Thymus (tissue), 11 donors: ENCODE results near the gene GTPBP3. TPM values are rescaled to one million over a fixed set of nuclear protein-coding genes. Genes with fewer than 3 reads are reported as not detected.
A peak's percentile ranks its signal among the peaks of the same experiment; 100 is the strongest.

Experiments
- DNase-seq, 9 donors: peaks; one replicate each; pipeline ENCODE4 v3.0.0-alpha.2; 2013; ENCODE audit warnings: low spot score in 9 of 9, low read depth in 6 of 9, missing footprints in 1 of 9
- H3K27ac ChIP-seq, 2 donors: one replicate each; pipeline ENCODE4 v1.5.1; 2013; ENCODE audit warnings: control low read depth in 1 of 2, low read depth in 1 of 2, low read length in 1 of 2, mild to moderate bottlenecking in 1 of 2, moderate library complexity in 1 of 2
- H3K27me3 ChIP-seq, 2 donors: one replicate each; pipeline ENCODE4 v1.5.1; 2013; ENCODE audit warnings: low read length in 1 of 2; ENCODE audit not compliant: control insufficient read depth in 2 of 2, insufficient read depth in 1 of 2
- H3K36me3 ChIP-seq, 2 donors: one replicate each; pipeline ENCODE4 v1.5.1; 2013; ENCODE audit warnings: low read length in 1 of 2, mild to moderate bottlenecking in 1 of 2, moderate library complexity in 1 of 2; ENCODE audit not compliant: control insufficient read depth in 2 of 2, insufficient read depth in 2 of 2
- H3K4me1 ChIP-seq, 2 donors: one replicate each; pipeline ENCODE4 v1.5.1; 2013; ENCODE audit warnings: low read length in 2 of 2; ENCODE audit not compliant: control insufficient read depth in 2 of 2, insufficient read depth in 2 of 2
- H3K4me3 ChIP-seq, 2 donors: one replicate each; pipeline ENCODE4 v1.5.1; 2013; ENCODE audit warnings: low read length in 2 of 2, control low read depth in 1 of 2, mild to moderate bottlenecking in 1 of 2
- H3K9me3 ChIP-seq, 2 donors: one replicate each; pipeline ENCODE4 v1.5.1; 2013; ENCODE audit warnings: low read length in 1 of 2, mild to moderate bottlenecking in 1 of 2; ENCODE audit not compliant: control insufficient read depth in 2 of 2, insufficient read depth in 1 of 2
- WGBS: extraction: QIAGEN DNeasy Blood & Tissue Kit; methylation state at CpG from one replicate; pipeline ENCODE4 v1.1.7; 2013; 5-methylcytosine and 5-hydroxymethylcytosine counted together
- polyA plus RNA-seq: library from polyadenylated mRNA; stranded (reverse); fragments of 200-250 nt; gene quantifications from one replicate; pipeline ENCODE4 v1.2.3, GENCODE V29; 2013
- total RNA-seq: library from RNA; stranded (reverse); fragments of 120-200 nt; gene quantifications from one replicate; pipeline ENCODE4 v1.2.4, GENCODE V29; 2013
- donor health status: healthy.

GTPBP3 gene
- total and polyA plus RNA-seq, 2 donors, result 8.9 to 17.4 TPM

GRCh38 chr19:17338433-17339078 lies 1.2 kb downstream of the GTPBP3 start:
- peaks cover 8 to 37% of the 10 kb centered on the region in 2 donors for H3K4me1 ChIP-seq
- H3K9me3 ChIP-seq, result peaks cover 0 to 4% of the 10 kb centered on the region in 2 donors
- peaks cover 4 to 16% of the 10 kb centered on the region in 2 donors for H3K36me3 ChIP-seq
- no peaks in the 10 kb centered on the region for H3K27me3 ChIP-seq
- H3K4me3 ChIP-seq, result peak overlapping the region; percentile 85
- no peak overlapping the region for H3K27ac ChIP-seq
- WGBS, result 97% methylated on average over 30 of the region's 30 CpGs
- no peak for DNase-seq

- Histone ChIP-seq H3K4me3 (no peak overlapping the region), H3K4me1 (peaks cover 2 to 31% of the 10 kb centered on the region in 2 donors), H3K36me3 (peaks cover 4 to 19% of the 10 kb centered on the region in 2 donors), H3K9me3 (peaks cover 0 to 4% of the 10 kb centered on the region in 2 donors), H3K27me3 (no peaks in the 10 kb centered on the region), H3K27ac (no peak overlapping the region)
- 97% methylated on average over 34 of the region's 34 CpGs for WGBS
- no peak for DNase-seq
These were observed 1.9 kb downstream of the GTPBP3 start for GRCh38 chr19:17339088-17339741.

GRCh38 chr19:17340302-17340870 lies 3.0 kb downstream of the GTPBP3 start:
- WGBS, result 97% methylated on average over 21 of the region's 21 CpGs
- Histone ChIP-seq H3K27me3 (no peaks in the 10 kb centered on the region), H3K36me3 (peaks cover 4 to 21% of the 10 kb centered on the region in 2 donors), H3K4me3 (no peak overlapping the region), H3K27ac (no peak overlapping the region), H3K4me1 (peaks cover 2 to 25% of the 10 kb centered on the region in 2 donors), H3K9me3 (peaks cover 0 to under 1% of the 10 kb centered on the region in 2 donors)
- DNase-seq, result no peak

GRCh38 chr19:17340871-17341357 lies 3.6 kb downstream of the GTPBP3 start:
- H3K9me3 ChIP-seq, result no peaks in the 10 kb centered on the region
- no peaks in the 10 kb centered on the region for H3K27me3 ChIP-seq
- H3K36me3 ChIP-seq, result peaks cover 4 to 21% of the 10 kb centered on the region in 2 donors
- H3K4me3 ChIP-seq, result no peak overlapping the region
- DNase-seq, result no peak
- peaks cover 2 to 20% of the 10 kb centered on the region in 2 donors for H3K4me1 ChIP-seq
- WGBS, result 95% methylated on average over 17 of the region's 17 CpGs
- no peak overlapping the region for H3K27ac ChIP-seq

GRCh38 chr19:17341386-17341785 lies 4.0 kb downstream of the GTPBP3 start:
- WGBS, result 97% methylated on average over 15 of the region's 15 CpGs

GRCh38 chr19:17341845-17342244 lies 4.5 kb downstream of the GTPBP3 start:
- over 99% methylated on average over 7 of the region's 7 CpGs for WGBS
- H3K27ac ChIP-seq, result no peak overlapping the region
- H3K9me3 ChIP-seq, result no peaks in the 10 kb centered on the region
- H3K4me3 ChIP-seq, result no peak overlapping the region
- no peak for DNase-seq
- H3K36me3 ChIP-seq, result peaks cover 4 to 21% of the 10 kb centered on the region in 2 donors
- peaks cover 2 to 15% of the 10 kb centered on the region in 2 donors for H3K4me1 ChIP-seq
- no peaks in the 10 kb centered on the region for H3K27me3 ChIP-seq

More at GRCh38 chr19:17341386-17341785, 4.0 kb downstream of the GTPBP3 start:
- Histone ChIP-seq H3K27ac (no peak overlapping the region), H3K4me3 (no peak overlapping the region), H3K36me3 (peaks cover 4 to 21% of the 10 kb centered on the region in 2 donors), H3K27me3 (no peaks in the 10 kb centered on the region), H3K4me1 (peaks cover 2 to 18% of the 10 kb centered on the region in 2 donors), H3K9me3 (no peaks in the 10 kb centered on the region)
- no peak for DNase-seq

GRCh38 chr19:17346109-17346671 lies 8.8 kb downstream of the GTPBP3 start:
- DNase-seq, result peak in 6 of 9 donors; percentile 45 to 81 (median 69)
- Histone ChIP-seq H3K4me1 (peaks cover 0 to 12% of the 10 kb centered on the region in 2 donors), H3K36me3 (peaks cover 2 to 14% of the 10 kb centered on the region in 2 donors), H3K4me3 (no peak overlapping the region), H3K27ac (no peak overlapping the region), H3K9me3 (peaks cover 0 to 3% of the 10 kb centered on the region in 2 donors), H3K27me3 (peaks cover 3 to 14% of the 10 kb centered on the region in 2 donors)
- WGBS, result 19% methylated on average over 24 of the region's 24 CpGs

- no peak overlapping the region for H3K4me3 ChIP-seq
- H3K36me3 ChIP-seq, result peaks cover 0 to 6% of the 10 kb centered on the region in 2 donors
- no peak for DNase-seq
- peaks cover 3 to 14% of the 10 kb centered on the region in 2 donors for H3K27me3 ChIP-seq
- no peak overlapping the region for H3K27ac ChIP-seq
- 38% methylated on average over 6 of the region's 6 CpGs for WGBS
- peaks cover 0 to 18% of the 10 kb centered on the region in 2 donors for H3K4me1 ChIP-seq
- peaks cover 0 to 6% of the 10 kb centered on the region in 2 donors for H3K9me3 ChIP-seq
These were observed 10.0 kb downstream of the GTPBP3 start for GRCh38 chr19:17347361-17347760.
